GM12878 (cell line): Measurements from ENCODE around the gene GET3. TPM values are rescaled to one million over a fixed set of nuclear protein-coding genes. Genes with fewer than 3 reads are reported as not detected.

Experiments used
- ATAC-seq: fragments of 200-7000 bp; cut with Tn5 transposase; 3 replicates; pipeline ENCODE4 v1.9.1; 2020; ENCODE audit warnings: mild to moderate bottlenecking, moderate library complexity
- BruUV-seq: library from RNA; stranded (reverse); fragments of 400-500 nt; replicated peaks from 2 replicates; lab custom pipeline; 2021; lab: Mats Ljungman, UMichigan
- CTCF ChIA-PET: fragments of 300-600 bp; sonication (Branson Sonifier 250); formaldehyde crosslinking; extraction: SDS; loops from one replicate; lab custom pipeline; 2021; ENCODE audit warnings: inconsistent platforms; lab: Yijun Ruan, JAX
- POLR2A ChIA-PET: fragments of 350-600 bp; formaldehyde crosslinking; extraction: SDS; loops from one replicate; lab custom pipeline; 2021; ENCODE audit warnings: inconsistent platforms; lab: Charles Lee
- RAD21 ChIA-PET: fragments of 300-600 bp; sonication (Branson Sonifier 250); formaldehyde crosslinking; loops from one replicate; lab custom pipeline; 2023; ENCODE audit warnings: antibody characterized with exemption; ENCODE audit not compliant: unreplicated experiment; lab: Charles Lee
- SMC1A ChIA-PET: fragments of 300-600 bp; sonication (Branson Sonifier 250); formaldehyde crosslinking; loops from one replicate; lab custom pipeline; 2023; ENCODE audit not compliant: unreplicated experiment, uncharacterized antibody; lab: Charles Lee
- DNase-seq: peaks from one replicate; pipeline ENCODE4 v3.0.0-alpha.2; 2011; ENCODE audit warnings: low read depth, low spot score
- FAIRE-seq: peaks from 3 replicates; lab custom pipeline; 2011; peaks lifted over from hg19 to GRCh38; lab: Jason Lieb, UNC
- H2AFZ ChIP-seq: 2 replicates; pipeline ENCODE4 v1.6.0; 2011; ENCODE audit warnings: low read depth, low read length, control low read depth; ENCODE audit not compliant: control insufficient read depth
- H3K27ac ChIP-seq: 2 replicates; pipeline ENCODE4 v1.5.1; 2011; ENCODE audit warnings: control low read depth; ENCODE audit not compliant: control insufficient read depth, insufficient read depth
- H3K27me3 ChIP-seq, 2 experiments: replicated peaks in 1 of 2; 2 replicates each; pipeline versions ENCODE4 v1.6.0 to v1.6.1; 2011; ENCODE audit warnings: low read length in 1 of 2; ENCODE audit not compliant: control insufficient read depth in 2 of 2, insufficient read depth in 2 of 2
- H3K36me3 ChIP-seq, 2 experiments: 2 replicates each; pipeline ENCODE4 v1.5.1; 2011; ENCODE audit warnings: low read length in 1 of 2; ENCODE audit not compliant: control insufficient read depth in 2 of 2, insufficient read depth in 2 of 2
- H3K4me1 ChIP-seq: 2 replicates; pipeline ENCODE4 v1.6.1; 2011; ENCODE audit warnings: mild to moderate bottlenecking, low read length, moderate library complexity, mixed read lengths; ENCODE audit not compliant: control insufficient read depth, insufficient read depth
- H3K4me2 ChIP-seq: 2 replicates; pipeline ENCODE4 v1.6.0; 2011; ENCODE audit warnings: control low read depth; ENCODE audit not compliant: control insufficient read depth, insufficient read depth
- H3K4me3 ChIP-seq: fragments of 200-600 bp; sonication (generic); 2 replicates; pipeline ENCODE4 v1.5.1; 2016
- H3K79me2 ChIP-seq: 2 replicates; pipeline ENCODE4 v1.6.0; 2011; ENCODE audit warnings: low read length; ENCODE audit not compliant: control insufficient read depth, insufficient read depth
- H3K9ac ChIP-seq: 2 replicates; pipeline ENCODE4 v1.8.0; 2011; ENCODE audit warnings: low read length, control low read depth, mixed read lengths; ENCODE audit not compliant: control insufficient read depth, insufficient read depth
- H3K9me3 ChIP-seq: replicated peaks from 3 replicates; pipeline ENCODE4 v1.5.1; 2011; ENCODE audit warnings: mild to moderate bottlenecking, low read length; ENCODE audit not compliant: control insufficient read depth, insufficient read depth
- H4K20me1 ChIP-seq: 2 replicates; pipeline ENCODE4 v1.6.0; 2011; ENCODE audit not compliant: control insufficient read depth, insufficient read depth
- BHLHE40 ChIP-seq, 2 experiments: fragments of 450-650 bp in 1 of 2; IDR thresholded peaks; 2 replicates each; pipeline ENCODE4 v1.6.1; 2011 to 2017; ENCODE audit warnings: low read depth in 2 of 2, borderline replicate concordance in 1 of 2, improper control_type of control experiment in 1 of 2, low read length in 1 of 2, mild to moderate bottlenecking in 1 of 2
- CBX5 ChIP-seq: sonication (generic); IDR thresholded peaks from 2 replicates; pipeline ENCODE4 v1.6.1; 2016; ENCODE audit warnings: low read depth, moderate library complexity, mild to moderate bottlenecking, inconsistent platforms
- IRF4 ChIP-seq: IDR thresholded peaks from 2 replicates; pipeline ENCODE4 v1.6.1; 2011; ENCODE audit warnings: low read depth, low read length
- KAT2A ChIP-seq: conservative IDR thresholded peaks from 2 replicates; pipeline ENCODE4 v1.6.1; 2011; ENCODE audit warnings: low read depth, low read length; ENCODE audit not compliant: control insufficient read depth
- LARP7 ChIP-seq: fragments of 450-650 bp; IDR thresholded peaks from 2 replicates; pipeline ENCODE4 v1.6.1; 2017; ENCODE audit warnings: mild to moderate bottlenecking
- MTA3 ChIP-seq: IDR thresholded peaks from 2 replicates; pipeline ENCODE4 v1.6.1; 2012; ENCODE audit warnings: low read length, inconsistent platforms, borderline replicate concordance
- NFYB ChIP-seq: IDR thresholded peaks from 2 replicates; pipeline ENCODE4 v1.6.1; 2011; ENCODE audit warnings: low read depth, mild to moderate bottlenecking, low read length, improper control_type of control experiment, moderate library complexity; ENCODE audit not compliant: insufficient read depth
- SUZ12 ChIP-seq: fragments of 200-600 bp; sonication (generic); IDR thresholded peaks from one replicate; pipeline ENCODE4 v1.6.1; 2018; ENCODE audit warnings: antibody characterized with exemption, mild to moderate bottlenecking; ENCODE audit not compliant: unreplicated experiment
- TARDBP ChIP-seq: IDR thresholded peaks from 2 replicates; pipeline ENCODE4 v1.6.1; 2016; ENCODE audit warnings: borderline replicate concordance
- YBX1 ChIP-seq: fragments of 450-650 bp; IDR thresholded peaks from 2 replicates; pipeline ENCODE4 v1.6.1; 2016; ENCODE audit warnings: antibody characterized with exemption
- ZBED1 ChIP-seq: IDR thresholded peaks from 2 replicates; pipeline ENCODE4 v1.6.1; 2016; ENCODE audit warnings: borderline replicate concordance
- ZNF207 ChIP-seq: fragments of 450-650 bp; IDR thresholded peaks from 2 replicates; pipeline ENCODE4 v1.6.1; 2014; ENCODE audit warnings: antibody characterized with exemption, mild to moderate bottlenecking, borderline replicate concordance
- WGBS: methylation state at CpG from one replicate; pipeline ENCODE4 v1.1.6; 2016; ENCODE audit warnings: low lambda C conversion rate; ENCODE audit not compliant: insufficient replicate concordance, insufficient coverage; ENCODE audit errors: missing lambda C conversion rate; 5-methylcytosine and 5-hydroxymethylcytosine counted together
- in situ Hi-C: fragments of 300-500 bp; cut with MboI; formaldehyde crosslinking; loops from 9 replicates; pipeline ENCODE4 v1.14.3; 2018; ENCODE audit warnings: mixed read lengths
- intact Hi-C: fragments of 100-400 bp; cut with micrococcal nuclease; formaldehyde crosslinking; loops from one replicate; pipeline ENCODE4 v1.14.2; 2022; ENCODE audit not compliant: unreplicated experiment
- polyA plus RNA-seq, 11 experiments: library from polyadenylated mRNA; depleted of rRNA in 4 of 11; unstranded in 6 of 11; stranded (reverse) in 5 of 11; fragments of >200 nt; fragmentation: Nextera tagmentation in 4 of 11; fragmentation: Illumina TruSeq in 1 of 11; extraction: Ambion mirVana in 4 of 11; extraction: Trizol in 1 of 11; gene quantifications; 1 replicate in 1 of 11; 2 replicates in 10 of 11; pipeline versions ENCODE4 v1.2.1 to v1.2.3, GENCODE V29; 2011 to 2016; ENCODE audit warnings: inconsistent platforms in 2 of 11, missing spikeins in 2 of 11, low read depth in 1 of 11
- total RNA-seq, 4 experiments: library from RNA; depleted of rRNA in 3 of 4; stranded (reverse); fragments of >200 nt in 3 of 4; fragmentation: Illumina TruSeq in 1 of 4; extraction: Trizol in 1 of 4; gene quantifications; 2 replicates each; pipeline versions ENCODE4 v1.2.1 to v1.2.3, GENCODE V29; 2013 to 2021

GET3 gene
- total and polyA plus RNA-seq, 10 of the 15 experiments (the other 5 are each of a cell fraction or from before 2014, with no cell fraction given) = 14.5 to 144 (median 97.2) TPM

DNA sequence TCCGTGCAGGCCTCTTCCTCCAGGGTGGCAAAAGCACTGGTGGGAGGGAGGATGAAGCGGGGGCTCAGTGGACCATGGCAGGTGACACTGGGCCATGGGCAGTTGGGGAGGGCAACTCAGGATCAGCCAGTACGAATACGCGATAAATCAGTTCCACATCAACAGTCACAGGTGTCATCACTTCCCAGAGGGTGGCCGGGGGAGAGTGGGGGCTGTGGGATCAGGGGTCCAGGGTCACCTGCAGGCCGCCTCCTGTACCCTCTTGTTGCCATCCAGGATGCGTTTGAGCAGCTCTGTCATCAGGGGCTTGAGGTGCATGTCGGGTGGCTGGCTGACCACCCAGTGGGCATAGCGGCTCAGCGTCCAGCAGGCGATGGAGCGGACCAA lies 31.0 kb upstream of the GET3 start:
- SMC1A ChIA-PET = no interaction called here
- RAD21 ChIA-PET = no interaction called here
- Histone ChIP-seq H3K27me3 (no peaks in the 10 kb centered on the region), H3K4me3 (no peak overlapping the region), H3K36me3 (peaks cover 34 to 47% of the 10 kb centered on the region in 2 experiments), H3K9me3 (no peaks in the 10 kb centered on the region), H3K4me2 (no peak overlapping the region), H3K9ac (no peak overlapping the region), H3K4me1 (no peaks in the 10 kb centered on the region), H3K79me2 (no peaks in the 10 kb centered on the region), H2AFZ (no peak overlapping the region), H4K20me1 (no peaks in the 10 kb centered on the region), H3K27ac (no peak overlapping the region)
- BruUV-seq = no TSS peak
- WGBS = over 99% methylated on average over 12 of the region's 13 CpGs
- CTCF ChIA-PET = no interaction called here
- FAIRE-seq (no peak), ATAC-seq (no peak), DNase-seq (no peak)
- in situ Hi-C loops = no loop called here
- POLR2A ChIA-PET = no interaction called here
- intact Hi-C loops = no loop called here
- TF ChIP-seq CBX5 = no peak
- no peak for TF ChIP-seq MTA3
- TF ChIP-seq LARP7 = no peak
- no peak for TF ChIP-seq IRF4
- TF ChIP-seq ZNF207 = no peak
- no peak for TF ChIP-seq BHLHE40 (IDR thresholded peaks at IDR 0.05; ENCODE audit: borderline replicate concordance in 1 of 2, low read depth in 2 of 2, low read length in 1 of 2)
- no peak for TF ChIP-seq SUZ12
- TF ChIP-seq TARDBP = no peak
- TF ChIP-seq NFYB = no peak
- no peak for TF ChIP-seq KAT2A
- TF ChIP-seq ZBED1 = no peak
- no peak for TF ChIP-seq YBX1
